ENCODE results near the gene LASP1NB.

DNA sequence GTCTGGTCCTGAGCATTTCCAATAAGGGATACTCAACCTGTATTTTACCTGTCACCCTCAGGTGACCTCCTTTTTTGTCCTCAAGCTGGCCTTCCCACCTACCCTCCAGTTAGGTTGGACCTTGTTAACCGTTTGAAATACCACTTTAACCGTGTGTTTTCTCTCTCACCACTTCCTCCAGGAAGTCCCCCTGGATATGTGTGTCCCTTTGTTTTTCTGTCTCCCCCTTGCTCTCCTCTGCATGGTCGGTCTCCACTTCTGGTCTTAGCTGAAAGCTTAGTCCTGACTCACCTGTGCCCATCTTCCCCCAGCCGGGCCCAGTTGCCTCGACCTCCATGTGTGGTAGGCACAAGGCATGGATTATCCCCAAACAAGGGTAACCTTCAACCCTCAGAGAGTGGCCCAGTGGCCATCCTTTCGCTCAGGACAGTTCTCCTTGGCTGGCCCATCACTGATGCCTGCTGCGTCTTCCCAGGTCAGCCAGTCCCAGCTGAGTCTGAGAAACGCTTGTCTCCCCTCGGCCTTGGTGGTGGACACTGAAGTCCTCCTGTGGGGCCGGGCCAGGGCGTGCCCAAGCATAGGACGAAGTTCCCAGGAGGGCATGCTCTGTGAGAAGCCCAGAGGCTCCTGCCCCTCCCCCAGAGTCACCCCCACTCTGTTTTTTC lies 35.5 kb upstream of the LASP1NB start:
- no peak for TF ChIP-seq CTCF (IDR thresholded peaks at IDR 0.05)
- TF ChIP-seq POLR2A (IDR thresholded peaks at IDR 0.05), result no peak
